Measurements from ENCODE around the gene MYOF. TPM values are rescaled to one million over a fixed set of nuclear protein-coding genes. Genes with fewer than 3 reads are reported as not detected.

Gene MYOF
- total and polyA plus RNA-seq, 2 of the 8 experiments (the other 6 are each of a cell fraction or from before 2014, with no cell fraction given): 0.98 to 2.3 TPM

GRCh38 chr10:93440591-93441091, 41.5 kb downstream of the MYOF start:
- 85% methylated on average over 2 of the region's 2 CpGs; no CpG with 5 or more reads in 1 of the 2 experiments for WGBS, 2 experiments (ENCODE audit: extremely low coverage in 1 of 2, insufficient coverage in 1 of 2, insufficient read length in 1 of 2, insufficient replicate concordance in 2 of 2, low coverage in 1 of 2, low lambda C conversion rate in 2 of 2, missing lambda C conversion rate in 1 of 2)
- H2BK120ac ChIP-seq (replicated peaks; ENCODE audit: low read depth, low read length): no peak overlapping the region
- no peaks in the 10 kb centered on the region for H4K20me1 ChIP-seq (replicated peaks in 1 of 2; ENCODE audit: control insufficient read depth in 1 of 2, insufficient read depth in 2 of 2, low read length in 2 of 2)
- H3K56ac ChIP-seq (replicated peaks; ENCODE audit: insufficient read length, low read depth, low read length): no peak overlapping the region
- H3K4me2 ChIP-seq (ENCODE audit: insufficient read depth in 1 of 2, low read depth in 2 of 2, low read length in 2 of 2): no peak overlapping the region
- H2BK12ac ChIP-seq (ENCODE audit: low read depth, low read length): no peak overlapping the region; the same call in 1 of the 2 replicates
- H3K9me3 ChIP-seq (ENCODE audit: insufficient read depth in 2 of 2, low read depth in 1 of 2, low read length in 1 of 2): no peaks in the 10 kb centered on the region
- peaks cover 20 to 38% (median 36%) of the 10 kb centered on the region in 4 experiments for H3K4me1 ChIP-seq (replicated peaks in 1 of 4; ENCODE audit: control insufficient read depth in 3 of 4, insufficient read depth in 4 of 4, low read length in 3 of 4)
- no peak overlapping the region for H3K23ac ChIP-seq (ENCODE audit: insufficient read length)
- H3K36me3 ChIP-seq (ENCODE audit: control insufficient read depth in 2 of 4, insufficient read depth in 4 of 4, low read length in 3 of 4): no peaks in the 10 kb centered on the region
- no peak overlapping the region; the same call in 1 of the 2 replicates for H2BK5ac ChIP-seq (ENCODE audit: low read depth, low read length)
- DNase-seq (ENCODE audit: low read depth in 1 of 2, low spot score in 2 of 2) (no peak), FAIRE-seq (no peak)
- H4K8ac ChIP-seq (ENCODE audit: extremely low read depth, insufficient read depth, low read length): no peak overlapping the region
- no peak overlapping the region for H4K91ac ChIP-seq (replicated peaks; ENCODE audit: insufficient read length, low read length)
- no peaks in the 10 kb centered on the region for H3K27me3 ChIP-seq (replicated peaks in 1 of 4; ENCODE audit: control insufficient read depth in 3 of 4, extremely low read depth in 1 of 4, insufficient read depth in 3 of 4, low read length in 3 of 4)
- no peak overlapping the region for H3K9ac ChIP-seq (replicated peaks in 1 of 4; ENCODE audit: extremely low read depth in 1 of 4, low read depth in 3 of 4, low read length in 3 of 4)
- no peak overlapping the region for H2BK15ac ChIP-seq (ENCODE audit: low read length)
- H3K27ac ChIP-seq (ENCODE audit: low read depth, low read length): no peak overlapping the region
- no peak overlapping the region for H4K5ac ChIP-seq (ENCODE audit: insufficient read length, low read depth, low read length)
- H2BK20ac ChIP-seq (ENCODE audit: low read length): no peak overlapping the region
- no peak overlapping the region for H3K4ac ChIP-seq (replicated peaks; ENCODE audit: insufficient read length, low read depth, low read length)
- no peak overlapping the region for H3K14ac ChIP-seq (ENCODE audit: insufficient read length)
- POLR2A ChIA-PET (ENCODE audit: partially characterized antibody): interaction anchor here (0.6 to 1.7 kb wide), 3 partner anchors 24 to 30 kb away, joined by 4 to 6 read pairs (median 4); no protein-coding TSS in a partner anchor
- no peak overlapping the region for H2AFZ ChIP-seq (ENCODE audit: low read length)
- no peak overlapping the region for H2AK5ac ChIP-seq (ENCODE audit: low read depth, low read length)
- H3K79me2 ChIP-seq (ENCODE audit: control insufficient read depth in 1 of 2, insufficient read depth in 2 of 2, low read length in 2 of 2): no peaks in the 10 kb centered on the region
- no peak for TF ChIP-seq PHF8 (conservative IDR thresholded peaks at IDR 0.05; ENCODE audit: low read depth, low read length)
- no peak overlapping the region for H3K18ac ChIP-seq (ENCODE audit: extremely low read depth, low read length)
- CTCF ChIA-PET (ENCODE audit: partially characterized antibody): interaction anchor here (0.6 to 3.0 kb wide), 12 partner anchors 18 to 114 kb away, joined by 3 to 23 read pairs (median 6); partner anchors contain the start of gene MYOF
- no peak overlapping the region for H3K4me3 ChIP-seq (ENCODE audit: extremely low read depth in 1 of 4, insufficient read depth in 2 of 4, low read depth in 3 of 4, low read length in 4 of 4)
- no peaks in the 10 kb centered on the region; the same call in 1 of the 2 replicates for H3K23me2 ChIP-seq (ENCODE audit: low read depth, low read length)
- no peaks in the 10 kb centered on the region for H3K79me1 ChIP-seq (ENCODE audit: low read depth, low read length)
